Tibial nerve (tissue), 4 donors: ENCODE data around the gene MYRFL. TPM values are rescaled to one million over a fixed set of nuclear protein-coding genes. Genes with fewer than 3 reads are reported as not detected.

Source experiments
- DNase-seq, 2 donors: peaks; one replicate each; pipeline ENCODE4 v3.0.0-alpha.2; 2019; ENCODE audit warnings: low spot score in 2 of 2
- H3K27ac ChIP-seq, 4 donors: fragments of 200-600 bp; sonication (generic) in 3 of 4; one replicate each; pipeline ENCODE4 v1.5.1; 2017 to 2019; ENCODE audit warnings: mild to moderate bottlenecking in 1 of 4
- H3K27me3 ChIP-seq, 2 donors: fragments of 200-600 bp; sonication (generic) in 1 of 2; one replicate each; pipeline versions ENCODE4 v1.5.1 to v1.6.0; 2017 to 2019
- H3K36me3 ChIP-seq, 3 donors: fragments of 200-600 bp; sonication (generic); one replicate each; pipeline ENCODE4 v1.5.1; 2018 to 2019
- H3K4me1 ChIP-seq, 4 donors: fragments of 200-600 bp; sonication (generic) in 3 of 4; one replicate each; pipeline ENCODE4 v1.5.1; 2017 to 2019
- H3K4me3 ChIP-seq, 4 donors: fragments of 200-600 bp; sonication (generic) in 3 of 4; one replicate each; pipeline ENCODE4 v1.5.1; 2017 to 2019; ENCODE audit warnings: mild to moderate bottlenecking in 1 of 4, moderate library complexity in 1 of 4
- H3K9me3 ChIP-seq, 4 donors: fragments of 200-600 bp; sonication (generic) in 3 of 4; one replicate each; pipeline ENCODE4 v1.5.1; 2017 to 2019
- CTCF ChIP-seq, 5 experiments: fragments of 200-600 bp in 3 of 5; fragments of 450-650 bp in 2 of 5; sonication (generic) in 3 of 5; IDR thresholded peaks; one replicate each; pipeline ENCODE4 v1.5.1; 2016 to 2019; ENCODE audit warnings: antibody characterized with exemption in 5 of 5, mild to moderate bottlenecking in 3 of 5, moderate library complexity in 2 of 5
- EP300 ChIP-seq, 2 donors: sonication (generic); formaldehyde crosslinking; IDR thresholded peaks; one replicate each; pipeline ENCODE4 v1.6.1; 2017; ENCODE audit warnings: antibody characterized with exemption in 2 of 2, mild to moderate bottlenecking in 1 of 2
- POLR2A ChIP-seq, 2 donors: fragments of 450-650 bp; IDR thresholded peaks; one replicate each; pipeline ENCODE4 v1.6.1; 2017; ENCODE audit warnings: antibody characterized with exemption in 2 of 2, mild to moderate bottlenecking in 2 of 2, moderate library complexity in 2 of 2
- WGBS, 2 donors: methylation state at CpG; one replicate each; pipeline ENCODE4 v1.1.5; 2018; 5-methylcytosine and 5-hydroxymethylcytosine counted together
- total RNA-seq, 4 donors: library from RNA; depleted of rRNA; stranded (reverse); fragments of >200 nt; gene quantifications; one replicate each; pipeline ENCODE4 v1.1.0, GENCODE V29; 2016

Gene MYRFL
- total RNA-seq, 4 donors from 2014 or later: 0.20 TPM; not detected in 3

- Histone ChIP-seq H3K27ac (peak overlapping the region in 3 of 4 donors; percentile 30 to 46 (median 46)), H3K36me3 (peaks cover 0 to 3% (median 0%) of the 10 kb centered on the region in 3 donors), H3K4me1 (peaks cover 0 to 7% (median 0%) of the 10 kb centered on the region in 4 donors), H3K4me3 (no peak overlapping the region), H3K27me3 (no peaks in the 10 kb centered on the region), H3K9me3 (peaks cover 0 to 11% (median 0%) of the 10 kb centered on the region in 4 donors)
- peak in 1 of 2 donors; percentile 16 for DNase-seq
- 61 to 66% methylated on average over 3 of the region's 3 CpGs for WGBS, 2 donors
- no peak for TF ChIP-seq CTCF (IDR thresholded peaks at IDR 0.05)
- no peak for TF ChIP-seq EP300 (IDR thresholded peaks at IDR 0.05)
- TF ChIP-seq POLR2A (IDR thresholded peaks at IDR 0.05): no peak
Measured at GRCh38 chr12:70002097-70002911, 177.3 kb downstream of the MYRFL start.

DNA sequence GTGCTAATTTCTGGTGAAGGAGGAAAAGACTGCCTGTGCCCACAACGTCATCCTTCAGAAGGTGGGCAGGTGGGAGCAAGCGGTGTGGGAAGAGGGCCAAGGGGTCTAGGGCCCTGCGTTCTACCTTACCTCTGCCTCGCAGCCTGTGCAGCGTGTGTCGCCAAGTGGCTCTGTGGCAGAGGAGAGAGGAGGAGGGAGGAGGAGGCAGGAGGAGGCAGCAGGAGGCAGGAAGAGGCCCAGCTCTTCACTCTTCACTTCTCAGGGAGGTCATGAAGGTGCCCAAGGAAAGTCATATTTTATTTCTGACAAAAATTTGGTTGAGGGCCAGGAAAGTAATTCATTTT lies 177.9 kb downstream of the MYRFL start:
- Histone ChIP-seq H3K27me3 (no peaks in the 10 kb centered on the region), H3K27ac (peak overlapping the region in 3 of 4 donors; percentile 30 to 46 (median 46)), H3K4me3 (no peak overlapping the region), H3K36me3 (peaks cover 0 to 3% (median 0%) of the 10 kb centered on the region in 3 donors), H3K4me1 (peaks cover 0 to 7% (median 0%) of the 10 kb centered on the region in 4 donors), H3K9me3 (peaks cover 0 to 16% (median 2%) of the 10 kb centered on the region in 4 donors)
- no peak for TF ChIP-seq CTCF (IDR thresholded peaks at IDR 0.05)
- no peak for TF ChIP-seq EP300 (IDR thresholded peaks at IDR 0.05)
- TF ChIP-seq POLR2A (IDR thresholded peaks at IDR 0.05): no peak
- 52 to 78% methylated on average over 6 of the region's 6 CpGs for WGBS, 2 donors
- no peak for DNase-seq

GRCh38 chr12:70005864-70006618 lies 181.0 kb downstream of the MYRFL start:
- Histone ChIP-seq H3K4me1 (peaks cover 0 to 7% (median 0%) of the 10 kb centered on the region in 4 donors), H3K27ac (no peak overlapping the region), H3K9me3 (peaks cover 0 to 46% (median 7%) of the 10 kb centered on the region in 4 donors), H3K36me3 (no peaks in the 10 kb centered on the region), H3K4me3 (no peak overlapping the region), H3K27me3 (no peaks in the 10 kb centered on the region)
- DNase-seq: no peak
- WGBS, 2 donors: 70 to 75% methylated on average over 2 of the region's 2 CpGs
- TF ChIP-seq POLR2A (IDR thresholded peaks at IDR 0.05) (no peak), EP300 (IDR thresholded peaks at IDR 0.05) (no peak), CTCF (IDR thresholded peaks at IDR 0.05) (no peak)

GRCh38 chr12:70006619-70006973 lies 181.6 kb downstream of the MYRFL start:
- peaks cover 0 to 46% (median 7%) of the 10 kb centered on the region in 4 donors for H3K9me3 ChIP-seq
- WGBS, 2 donors: 73 to 100% methylated on average over 1 to 2 of the region's 2 CpGs
- H3K4me3 ChIP-seq: no peak overlapping the region
- DNase-seq: no peak
- no peaks in the 10 kb centered on the region for H3K36me3 ChIP-seq
- peaks cover 0 to 7% (median 0%) of the 10 kb centered on the region in 4 donors for H3K4me1 ChIP-seq
- H3K27ac ChIP-seq: no peak overlapping the region
- TF ChIP-seq EP300 (IDR thresholded peaks at IDR 0.05): no peak
- no peak for TF ChIP-seq CTCF (IDR thresholded peaks at IDR 0.05)
- no peak for TF ChIP-seq POLR2A (IDR thresholded peaks at IDR 0.05)
- no peaks in the 10 kb centered on the region for H3K27me3 ChIP-seq

- Histone ChIP-seq H3K27me3 (no peaks in the 10 kb centered on the region), H3K27ac (no peak overlapping the region), H3K4me3 (no peak overlapping the region), H3K36me3 (no peaks in the 10 kb centered on the region), H3K4me1 (peaks cover 0 to 4% (median 0%) of the 10 kb centered on the region in 4 donors), H3K9me3 (peaks cover 0 to 46% (median 7%) of the 10 kb centered on the region in 4 donors)
- DNase-seq: no peak
- no peak for TF ChIP-seq POLR2A (IDR thresholded peaks at IDR 0.05)
- TF ChIP-seq CTCF (IDR thresholded peaks at IDR 0.05): no peak
- no peak for TF ChIP-seq EP300 (IDR thresholded peaks at IDR 0.05)
- WGBS, 2 donors: 48 to 76% methylated on average over 2 of the region's 2 CpGs
Measured at GRCh38 chr12:70007687-70008086, 182.7 kb downstream of the MYRFL start.
